Measurements from ENCODE around the gene MESP2. TPM values are rescaled to one million over a fixed set of nuclear protein-coding genes. Genes with fewer than 3 reads are reported as not detected.

MESP2 gene
- total and polyA plus RNA-seq, 2 of the 13 experiments (the other 11 are each of a cell fraction or from before 2014, with no cell fraction given) = not detected

DNA sequence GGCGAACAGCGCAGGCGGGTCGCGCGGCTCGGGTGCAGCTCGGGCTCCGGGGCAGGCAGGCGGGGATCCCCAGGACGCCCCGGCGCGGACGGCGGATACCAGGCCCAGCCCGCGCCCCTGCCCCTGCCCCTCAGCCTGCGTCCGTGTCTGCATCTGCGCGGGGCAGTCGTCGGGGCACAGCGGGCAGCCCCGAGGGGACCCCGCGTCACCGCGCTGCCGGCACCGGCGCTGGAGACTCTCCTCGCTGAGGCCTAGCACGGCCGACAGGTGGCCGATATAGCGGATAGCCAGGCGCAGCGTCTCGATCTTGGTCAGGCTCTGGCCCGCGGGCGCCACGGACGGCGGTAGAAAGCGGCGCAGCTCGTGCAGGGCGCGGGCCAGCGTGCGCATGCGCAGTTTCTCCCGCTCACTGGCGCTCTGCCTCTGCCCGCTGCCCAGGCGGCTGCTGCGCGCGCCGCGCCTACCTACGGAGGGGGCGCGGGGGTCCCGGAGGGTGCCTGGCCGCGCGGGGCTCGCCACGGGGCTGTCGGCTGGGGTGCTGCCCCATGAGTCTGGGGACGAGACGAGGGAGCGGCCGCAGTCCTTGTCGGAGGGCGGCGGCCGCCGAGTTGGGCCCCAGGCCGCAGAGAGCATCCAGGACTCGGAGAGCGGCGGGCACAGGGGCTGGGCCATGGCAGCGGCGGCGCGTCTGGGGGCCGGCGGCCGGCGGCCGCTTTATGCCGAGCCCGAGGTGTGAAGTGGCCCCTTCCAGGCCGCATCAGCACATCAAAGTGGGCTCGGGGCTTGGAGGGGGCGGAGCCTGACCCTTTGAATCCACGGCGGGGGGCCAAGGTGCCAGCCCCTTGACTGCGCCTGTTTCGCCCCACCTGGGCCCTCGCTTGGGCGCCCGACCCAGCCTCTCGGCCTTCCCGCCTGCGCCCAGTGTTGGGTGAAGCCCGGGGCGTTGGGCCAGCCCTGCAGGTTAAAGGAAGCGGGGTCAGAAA lies 25.3 kb upstream of the MESP2 start, which contains the start of gene MESP1 (continued):
- TF ChIP-seq ZNF230 (CRISPR knock-in tag; IDR thresholded peaks at IDR 0.05) (no peak), ZSCAN9 (CRISPR knock-in tag; IDR thresholded peaks at IDR 0.05; ENCODE audit: borderline replicate concordance) (no peak; the same call in 1 of the 2 replicates), KLF9 (CRISPR knock-in tag; IDR thresholded peaks at IDR 0.05; ENCODE audit: low read depth) (no peak), ZBTB20 (CRISPR knock-in tag; IDR thresholded peaks at IDR 0.05; ENCODE audit: borderline replicate concordance, low read depth) (no peak), HNF4A (CRISPR knock-in tag; IDR thresholded peaks at IDR 0.05) (no peak), SMARCE1 (IDR thresholded peaks at IDR 0.05; ENCODE audit: borderline replicate concordance) (no peak), FOXK1 (CRISPR knock-in tag; IDR thresholded peaks at IDR 0.05; ENCODE audit: borderline replicate concordance, low read depth) (no peak), KAT2B (IDR thresholded peaks at IDR 0.05; ENCODE audit: borderline replicate concordance, low read depth, low read length) (no peak), ZNF33B (CRISPR knock-in tag; IDR thresholded peaks at IDR 0.05) (no peak), HES4 (CRISPR knock-in tag; IDR thresholded peaks at IDR 0.05; ENCODE audit: borderline replicate concordance) (0 out of 2 replicates have a peak, but pooled peaks have one; percentile 88), NCOA5 (CRISPR knock-in tag; IDR thresholded peaks at IDR 0.05) (no peak), NONO (IDR thresholded peaks at IDR 0.05) (no peak), NONO (CRISPR knock-in tag; conservative IDR thresholded peaks at IDR 0.05) (0 out of 2 replicates have a peak, but pooled peaks have one; percentile 64), ZNF274 (CRISPR knock-in tag; IDR thresholded peaks at IDR 0.05) (0 out of 2 replicates have a peak, but pooled peaks have one; percentile 65), ZNF232 (CRISPR knock-in tag; IDR thresholded peaks at IDR 0.05; ENCODE audit: borderline replicate concordance) (0 out of 2 replicates have a peak, but pooled peaks have one; percentile 55), PBX2 (CRISPR knock-in tag; IDR thresholded peaks at IDR 0.05) (no peak), ZBTB46 (CRISPR knock-in tag; IDR thresholded peaks at IDR 0.05; ENCODE audit: borderline replicate concordance) (no peak)
- TF ChIP-seq, protein P1, sequence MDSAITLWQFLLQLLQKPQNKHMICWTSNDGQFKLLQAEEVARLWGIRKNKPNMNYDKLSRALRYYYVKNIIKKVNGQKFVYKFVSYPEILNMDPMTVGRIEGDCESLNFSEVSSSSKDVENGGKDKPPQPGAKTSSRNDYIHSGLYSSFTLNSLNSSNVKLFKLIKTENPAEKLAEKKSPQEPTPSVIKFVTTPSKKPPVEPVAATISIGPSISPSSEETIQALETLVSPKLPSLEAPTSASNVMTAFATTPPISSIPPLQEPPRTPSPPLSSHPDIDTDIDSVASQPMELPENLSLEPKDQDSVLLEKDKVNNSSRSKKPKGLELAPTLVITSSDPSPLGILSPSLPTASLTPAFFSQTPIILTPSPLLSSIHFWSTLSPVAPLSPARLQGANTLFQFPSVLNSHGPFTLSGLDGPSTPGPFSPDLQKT (CRISPR knock-in tag; IDR thresholded peaks at IDR 0.05; ENCODE audit: borderline replicate concordance) = no peak
- TF ChIP-seq, protein P2, sequence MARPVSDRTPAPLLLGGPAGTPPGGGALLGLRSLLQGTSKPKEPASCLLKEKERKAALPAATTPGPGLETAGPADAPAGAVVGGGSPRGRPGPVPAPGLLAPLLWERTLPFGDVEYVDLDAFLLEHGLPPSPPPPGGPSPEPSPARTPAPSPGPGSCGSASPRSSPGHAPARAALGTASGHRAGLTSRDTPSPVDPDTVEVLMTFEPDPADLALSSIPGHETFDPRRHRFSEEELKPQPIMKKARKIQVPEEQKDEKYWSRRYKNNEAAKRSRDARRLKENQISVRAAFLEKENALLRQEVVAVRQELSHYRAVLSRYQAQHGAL (CRISPR knock-in tag; IDR thresholded peaks at IDR 0.05; ENCODE audit: not compliant biosample characterization) = peak; percentile 89
- TF ChIP-seq, protein P3, sequence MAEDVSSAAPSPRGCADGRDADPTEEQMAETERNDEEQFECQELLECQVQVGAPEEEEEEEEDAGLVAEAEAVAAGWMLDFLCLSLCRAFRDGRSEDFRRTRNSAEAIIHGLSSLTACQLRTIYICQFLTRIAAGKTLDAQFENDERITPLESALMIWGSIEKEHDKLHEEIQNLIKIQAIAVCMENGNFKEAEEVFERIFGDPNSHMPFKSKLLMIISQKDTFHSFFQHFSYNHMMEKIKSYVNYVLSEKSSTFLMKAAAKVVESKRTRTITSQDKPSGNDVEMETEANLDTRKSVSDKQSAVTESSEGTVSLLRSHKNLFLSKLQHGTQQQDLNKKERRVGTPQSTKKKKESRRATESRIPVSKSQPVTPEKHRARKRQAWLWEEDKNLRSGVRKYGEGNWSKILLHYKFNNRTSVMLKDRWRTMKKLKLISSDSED (CRISPR knock-in tag; IDR thresholded peaks at IDR 0.05) = no peak
- TF ChIP-seq, protein P4, sequence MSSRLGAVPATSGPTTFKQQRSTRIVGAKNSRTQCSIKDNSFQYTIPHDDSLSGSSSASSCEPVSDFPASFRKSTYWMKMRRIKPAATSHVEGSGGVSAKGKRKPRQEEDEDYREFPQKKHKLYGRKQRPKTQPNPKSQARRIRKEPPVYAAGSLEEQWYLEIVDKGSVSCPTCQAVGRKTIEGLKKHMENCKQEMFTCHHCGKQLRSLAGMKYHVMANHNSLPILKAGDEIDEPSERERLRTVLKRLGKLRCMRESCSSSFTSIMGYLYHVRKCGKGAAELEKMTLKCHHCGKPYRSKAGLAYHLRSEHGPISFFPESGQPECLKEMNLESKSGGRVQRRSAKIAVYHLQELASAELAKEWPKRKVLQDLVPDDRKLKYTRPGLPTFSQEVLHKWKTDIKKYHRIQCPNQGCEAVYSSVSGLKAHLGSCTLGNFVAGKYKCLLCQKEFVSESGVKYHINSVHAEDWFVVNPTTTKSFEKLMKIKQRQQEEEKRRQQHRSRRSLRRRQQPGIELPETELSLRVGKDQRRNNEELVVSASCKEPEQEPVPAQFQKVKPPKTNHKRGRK (CRISPR knock-in tag; IDR thresholded peaks at IDR 0.05) = no peak
